ENCODE measurements around the gene NPM3.
A peak's percentile ranks its signal among the peaks of the same experiment; 100 is the strongest.

Gene NPM3

GRCh38 chr10:101748496-101748895 is 34.8 kb downstream of the NPM3 start:
- no peak for DNase-seq (ENCODE audit: low read depth)
- H3K4me3 ChIP-seq (ENCODE audit: low read length), result no peak overlapping the region
- TF ChIP-seq CTCF (conservative IDR thresholded peaks at IDR 0.05; ENCODE audit: low read length), result no peak

DNA sequence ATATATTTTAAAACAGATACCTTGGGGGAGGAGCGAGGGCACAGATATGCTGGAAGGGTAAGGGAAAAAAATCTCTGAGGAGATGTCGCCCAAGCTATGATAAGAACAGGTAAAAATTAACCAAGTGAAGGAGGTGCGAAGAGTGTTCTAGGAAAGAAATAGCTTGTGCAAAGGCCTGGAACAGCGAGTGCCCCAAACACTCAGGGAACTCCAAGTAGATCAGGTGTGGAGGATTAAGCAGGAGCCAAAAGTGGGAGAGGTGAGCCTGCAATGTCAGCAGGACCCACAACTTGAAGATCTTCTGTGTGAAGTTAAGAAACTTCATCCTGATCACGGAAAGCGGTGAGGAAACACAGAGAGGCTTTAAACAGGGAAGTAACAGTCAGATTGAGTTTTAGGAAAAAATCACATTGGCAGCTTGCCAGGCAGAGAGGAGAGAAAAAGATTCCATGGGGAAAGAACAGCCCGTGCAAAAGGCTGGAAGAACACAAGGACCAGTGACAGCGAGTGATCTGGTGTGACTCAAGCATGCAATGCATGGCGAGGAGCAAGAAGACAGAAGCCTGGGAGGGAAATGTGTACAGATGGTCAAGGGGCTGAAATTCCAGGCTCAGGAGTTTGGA is 38.1 kb downstream of the NPM3 start:
- no peak for TF ChIP-seq CTCF (conservative IDR thresholded peaks at IDR 0.05; ENCODE audit: low read length)
- no peak for DNase-seq (ENCODE audit: low read depth)
- no peak overlapping the region for H3K4me3 ChIP-seq (ENCODE audit: low read length)

GRCh38 chr10:101744267-101744666 is 39.0 kb downstream of the NPM3 start:
- peak; percentile 2 for DNase-seq (ENCODE audit: low read depth)
- H3K4me3 ChIP-seq (ENCODE audit: low read length), result no peak overlapping the region
- no peak for TF ChIP-seq CTCF (conservative IDR thresholded peaks at IDR 0.05; ENCODE audit: low read length)

DNA sequence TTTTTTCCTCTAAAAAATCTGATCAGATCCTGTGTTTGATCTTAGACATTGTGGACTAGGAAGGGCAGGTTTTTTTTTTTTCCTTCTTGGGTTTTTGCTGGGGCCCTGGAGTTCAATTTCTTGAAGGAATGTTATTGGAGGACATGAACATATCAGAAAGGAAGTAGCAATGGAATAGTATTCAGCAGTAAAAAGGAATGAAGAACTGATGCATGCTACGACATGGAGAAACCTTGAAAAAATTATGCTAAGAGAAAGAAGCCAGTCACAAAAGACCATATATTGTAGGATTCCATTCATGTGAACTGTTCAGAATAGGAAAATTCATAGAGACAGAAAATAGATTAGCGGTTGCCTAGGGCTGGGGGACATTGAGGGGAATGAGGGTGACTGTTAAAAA is 41.3 kb downstream of the NPM3 start:
- no peak for TF ChIP-seq CTCF (conservative IDR thresholded peaks at IDR 0.05; ENCODE audit: low read length)
- H3K4me3 ChIP-seq (ENCODE audit: low read length), result no peak overlapping the region
- no peak for DNase-seq (ENCODE audit: low read depth)

DNA sequence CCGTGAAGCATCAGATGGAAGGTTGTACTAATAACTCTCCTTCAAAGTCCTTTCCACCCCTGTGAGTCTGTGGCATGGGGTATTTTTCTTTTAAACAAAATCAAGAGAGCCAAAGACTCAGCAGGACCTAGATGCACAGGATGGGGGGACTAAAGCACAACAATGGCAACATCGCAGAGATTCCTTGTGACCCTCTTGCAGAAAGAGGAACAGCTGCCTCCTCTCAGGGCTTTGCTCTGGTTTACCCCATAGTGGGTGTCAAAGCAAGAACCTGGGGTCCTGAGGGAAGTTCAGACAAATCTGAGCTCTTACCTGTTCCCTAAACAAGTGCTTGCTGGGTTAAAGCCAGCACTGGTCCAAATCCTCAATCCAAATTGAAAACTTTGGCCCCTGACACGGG is 46.6 kb downstream of the NPM3 start:
- no peak for TF ChIP-seq CTCF (conservative IDR thresholded peaks at IDR 0.05; ENCODE audit: low read length)
- no peak for DNase-seq (ENCODE audit: low read depth)

DNA sequence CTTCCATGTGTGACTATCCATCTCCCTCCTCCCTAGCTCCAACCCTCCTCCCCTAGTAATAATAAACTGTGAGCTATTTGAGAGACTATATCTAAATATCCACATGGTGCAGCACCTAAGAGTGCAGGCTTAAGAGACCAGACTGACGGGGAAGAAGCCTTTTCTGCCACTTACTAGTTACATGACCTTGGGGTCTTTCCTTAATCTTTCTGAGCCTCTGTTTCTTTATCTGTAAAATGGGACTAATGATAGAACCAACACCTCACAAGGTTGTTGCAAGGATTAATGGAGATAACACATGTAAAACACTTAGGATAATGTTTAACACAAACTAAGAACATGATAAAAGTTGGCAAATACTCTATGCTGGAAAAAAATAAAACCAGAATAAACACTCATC is 51.1 kb downstream of the NPM3 start:
- no peak overlapping the region for H3K4me3 ChIP-seq (ENCODE audit: low read length)
- no peak for DNase-seq (ENCODE audit: low read depth)
- no peak for TF ChIP-seq CTCF (conservative IDR thresholded peaks at IDR 0.05; ENCODE audit: low read length)

More for the DNA sequence above, 46.6 kb downstream of the NPM3 start:
- H3K4me3 ChIP-seq (ENCODE audit: low read length), result no peak overlapping the region
